Measurements from ENCODE around the gene USP20.

The USP20 gene

GRCh38 chr9:129929496-129930125 is 94.4 kb downstream of the USP20 start:
- no peak for DNase-seq

- DNase-seq: no peak
Measured at GRCh38 chr9:129930743-129931142, 95.5 kb downstream of the USP20 start.
